Stimulated activated CD4-positive, alpha-beta T cell treated with anti-CD3 and anti-CD28 coated beads, Interleukin-15, amount 100 ng/mL, for 1 hour (primary cell): ENCODE measurements around the gene HMOX1.

Experiments
- DNase-seq, 2 donors: peaks; one replicate each; pipeline ENCODE4 v3.0.0-alpha.2; 2020; ENCODE audit warnings: low read depth in 1 of 2, low spot score in 1 of 2

The HMOX1 gene

GRCh38 chr22:35380537-35381423, at the start of gene HMOX1:
HMOX1 (plus strand) TSS chr22:35381096; CDS start chr22:35381174, 78 bp downstream.
- DNase-seq = peak in 1 of 2 donors; percentile 20

GRCh38 chr22:35332278-35332677, 48.6 kb upstream of the HMOX1 start:
- DNase-seq = no peak

DNA sequence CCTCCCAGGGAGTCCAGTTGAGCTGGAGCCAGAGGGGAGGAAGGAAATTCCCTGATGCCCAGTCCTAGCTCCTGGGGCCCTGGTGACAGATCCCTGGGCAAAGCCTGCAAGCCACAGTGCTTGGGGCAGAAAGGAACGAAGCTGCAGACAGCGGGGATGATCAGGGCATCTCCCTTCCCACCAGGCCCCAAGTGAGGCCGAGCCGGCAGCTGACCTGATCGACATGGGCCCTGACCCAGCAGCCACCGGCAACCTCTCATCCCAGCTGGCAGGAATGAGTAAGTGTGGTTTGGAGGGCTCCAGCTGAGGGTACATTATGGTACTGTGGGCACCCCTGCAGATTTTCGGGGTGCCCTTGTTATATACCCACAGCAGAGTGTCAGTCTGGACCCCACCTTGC, 47.7 kb upstream of the HMOX1 start:
- DNase-seq = no peak

GRCh38 chr22:35334004-35334403, 46.9 kb upstream of the HMOX1 start:
- no peak for DNase-seq

- no peak for DNase-seq
These were observed 45.4 kb upstream of the HMOX1 start for GRCh38 chr22:35335468-35335867.

- no peak for DNase-seq
These were observed 44.7 kb upstream of the HMOX1 start for GRCh38 chr22:35335936-35336781.

DNA sequence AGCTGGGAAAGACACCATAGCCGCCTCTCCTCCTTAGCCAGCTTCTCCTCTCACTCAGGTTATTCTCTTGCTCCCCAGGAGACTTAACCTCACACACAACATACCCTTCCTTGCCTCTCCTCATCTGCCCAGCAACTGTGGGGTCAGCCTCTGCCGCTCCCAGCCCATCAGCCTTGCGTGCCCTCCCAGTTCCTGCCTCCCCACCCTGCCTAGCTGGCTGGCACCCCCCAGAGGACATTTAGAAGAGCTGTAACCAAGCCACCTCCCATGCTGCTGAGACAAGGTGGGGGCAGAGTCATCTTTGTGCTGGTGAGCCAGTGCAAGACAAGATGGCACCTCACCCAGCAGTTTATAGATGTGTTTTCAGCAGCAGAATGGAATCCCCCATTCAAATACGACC, 43.0 kb upstream of the HMOX1 start:
- DNase-seq = no peak

DNA sequence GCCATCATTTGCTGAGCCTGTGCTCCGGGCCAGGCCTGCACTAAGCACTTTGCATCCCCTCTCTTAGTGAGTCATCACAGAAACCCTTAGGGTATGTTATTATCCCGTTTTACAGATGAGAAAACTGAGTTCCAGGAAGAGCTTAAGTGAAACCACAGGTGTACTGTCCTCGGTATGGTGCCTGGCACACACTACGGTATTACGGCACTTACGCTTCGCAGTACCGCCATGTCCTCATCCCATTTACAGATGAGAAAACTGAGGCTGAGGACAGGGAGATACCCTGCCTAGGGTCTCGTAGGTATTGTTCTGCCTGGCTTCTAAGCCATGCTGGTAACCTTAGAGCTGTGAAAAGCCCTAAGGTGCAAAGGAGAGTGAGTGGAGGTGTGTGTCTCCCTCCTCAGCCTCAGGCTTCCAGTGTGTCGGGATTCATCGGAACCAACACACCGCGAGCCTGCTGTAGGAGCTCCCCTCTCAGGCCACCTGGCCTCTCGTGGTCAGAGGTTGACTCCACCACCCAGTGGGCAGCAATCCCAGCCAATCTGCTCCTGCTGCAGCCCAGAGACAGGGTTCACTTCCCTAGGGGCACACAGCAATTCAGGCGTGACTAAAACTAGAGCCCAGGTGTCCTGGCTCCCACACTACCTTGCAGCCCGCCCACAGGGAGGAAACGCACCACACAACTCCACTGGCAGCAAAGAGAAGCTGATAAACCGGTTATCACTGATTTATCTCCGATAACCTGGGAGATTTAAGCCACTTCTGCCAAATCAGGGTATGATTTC, 39.6 kb upstream of the HMOX1 start:
- DNase-seq = no peak

DNA sequence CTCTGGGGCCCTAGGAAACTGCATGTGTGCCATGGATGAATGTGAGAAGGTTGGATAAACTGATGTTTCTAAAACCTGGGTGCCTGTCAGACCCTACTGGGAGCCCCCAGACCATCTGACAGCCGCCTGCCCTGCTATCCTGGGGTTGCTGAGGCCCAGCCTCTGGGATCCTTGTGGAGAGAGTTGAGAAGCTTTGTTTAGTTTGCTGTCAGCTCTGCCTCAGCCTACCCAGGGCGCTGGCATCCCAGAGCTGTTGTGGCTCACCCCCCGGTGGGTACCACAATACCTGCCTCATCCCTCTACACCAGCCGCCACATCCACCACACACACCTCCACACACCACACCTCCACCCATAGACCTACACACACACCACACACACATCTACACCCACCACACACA, 38.5 kb upstream of the HMOX1 start:
- DNase-seq = no peak

DNA sequence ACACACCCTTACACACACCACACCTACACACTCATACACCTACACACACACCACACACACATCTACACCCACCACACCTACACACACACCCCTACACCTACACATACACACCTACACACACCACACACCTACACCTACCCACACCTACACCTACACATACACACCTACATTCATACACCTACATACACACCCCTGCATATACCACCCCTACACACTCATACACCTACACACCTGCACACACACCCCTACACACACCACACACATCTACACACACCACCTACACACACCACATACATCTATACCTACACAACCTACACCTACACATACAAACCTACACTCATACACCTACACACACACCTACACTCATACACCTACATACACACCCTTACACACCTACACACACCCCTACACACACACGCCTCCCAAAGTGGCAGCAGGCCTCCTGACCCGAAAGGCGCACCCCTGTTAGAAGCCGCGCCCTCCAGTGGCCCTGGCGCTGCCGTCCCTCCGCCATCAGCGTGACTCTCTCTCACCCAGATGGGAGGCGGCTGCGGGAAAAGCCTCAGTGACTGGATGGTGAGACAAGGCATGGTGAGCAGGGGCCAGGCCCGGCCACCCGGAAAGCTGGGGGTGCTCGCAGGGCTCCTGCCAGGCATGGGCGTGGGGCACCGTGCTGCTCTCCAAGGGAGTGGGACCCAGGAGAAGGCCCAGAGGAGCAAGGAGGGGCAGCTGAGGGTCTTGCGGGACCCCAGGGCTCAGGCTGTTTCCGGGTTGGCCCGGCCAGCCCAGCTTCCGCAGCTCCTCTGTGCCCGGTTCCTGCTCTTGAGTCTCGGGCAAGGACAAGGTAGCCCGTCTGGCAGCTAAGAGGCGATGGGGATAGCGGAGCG, 37.0 kb upstream of the HMOX1 start:
- DNase-seq = no peak

- no peak for DNase-seq
These were observed 35.8 kb upstream of the HMOX1 start for GRCh38 chr22:35344956-35345690.

DNA sequence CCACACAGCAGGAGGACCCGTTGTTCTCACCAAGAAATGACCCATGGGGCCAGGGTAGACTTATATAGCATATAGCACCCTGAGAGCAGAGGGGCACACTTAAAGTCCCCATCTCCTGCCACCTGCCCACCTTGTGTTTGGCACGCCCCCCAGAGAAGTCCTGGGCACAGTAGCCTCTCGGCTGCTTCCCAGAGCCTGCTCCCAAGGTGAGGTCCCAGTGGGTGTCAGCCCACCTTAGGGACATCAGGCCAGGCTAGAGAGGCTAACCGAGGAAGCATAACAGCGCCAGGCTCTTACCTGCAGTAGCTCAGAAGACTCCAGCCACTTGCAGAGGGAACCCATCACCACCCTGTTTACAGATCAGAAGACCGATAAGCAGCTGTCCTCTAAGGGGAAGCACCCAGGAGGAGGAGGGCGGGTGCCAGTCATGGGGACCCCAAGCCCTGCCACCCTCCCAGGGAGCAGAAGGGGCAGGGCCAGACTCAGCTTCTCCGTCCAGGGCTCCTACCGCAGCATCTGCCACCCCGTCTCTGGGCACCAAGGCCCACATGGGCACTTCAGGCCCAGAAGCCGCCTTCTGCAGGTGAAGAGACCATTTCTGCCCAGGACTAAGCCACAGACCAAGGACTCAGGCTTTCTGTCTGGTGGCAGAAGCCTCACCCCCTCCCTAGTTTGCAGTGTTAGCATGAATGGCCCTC, 34.9 kb upstream of the HMOX1 start:
- no peak for DNase-seq

GRCh38 chr22:35346596-35347220, 34.2 kb upstream of the HMOX1 start:
- DNase-seq = no peak

GRCh38 chr22:35347462-35347861, 33.4 kb upstream of the HMOX1 start:
- DNase-seq = no peak

DNA sequence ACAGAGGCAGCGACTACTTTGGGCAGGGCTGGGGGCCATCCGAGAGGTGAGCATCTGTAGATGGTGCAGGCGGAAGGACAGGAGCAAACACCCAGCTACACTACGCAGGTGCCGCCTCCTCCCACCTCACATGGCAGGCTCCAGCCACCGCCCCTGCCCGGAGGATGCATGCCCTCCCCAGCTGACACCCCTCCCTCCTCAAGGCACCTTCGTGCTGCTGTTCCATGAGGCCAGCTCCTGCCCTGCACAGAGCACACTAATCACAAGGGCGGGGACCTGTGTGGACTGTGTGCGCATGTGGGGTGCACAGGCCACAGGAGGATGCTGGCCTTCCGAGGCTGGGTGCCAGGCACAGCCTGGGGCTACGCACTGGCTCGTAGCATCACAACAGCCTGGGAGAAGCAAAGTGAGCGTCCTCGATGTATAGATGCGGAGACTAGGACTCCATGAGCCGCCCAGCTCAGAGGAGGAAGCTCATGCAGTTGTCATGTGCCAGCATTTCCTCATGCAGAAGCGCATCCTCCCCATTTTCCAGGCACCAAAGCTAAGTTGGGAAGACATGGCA, 32.8 kb upstream of the HMOX1 start:
- no peak for DNase-seq

DNA sequence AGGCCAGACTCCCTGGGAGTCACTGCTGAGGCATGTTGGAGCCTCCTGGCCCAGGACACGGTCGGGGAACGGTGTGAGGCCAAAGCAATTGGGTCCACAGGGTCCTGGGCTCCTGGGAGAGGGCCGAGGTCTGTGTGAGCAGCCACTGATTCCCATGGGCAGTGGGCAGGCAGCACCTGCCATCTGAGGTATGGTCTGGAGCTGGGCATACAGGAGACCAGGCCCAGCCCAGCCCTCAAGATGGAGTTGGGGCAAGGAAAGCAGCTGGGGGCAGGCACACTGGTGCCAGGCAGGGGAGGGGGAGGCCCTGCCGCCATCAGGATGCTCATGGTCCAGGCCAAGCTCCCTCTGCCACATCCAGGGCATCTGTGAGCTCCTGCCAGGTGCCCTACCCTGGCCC, 32.2 kb upstream of the HMOX1 start:
- no peak for DNase-seq

DNA sequence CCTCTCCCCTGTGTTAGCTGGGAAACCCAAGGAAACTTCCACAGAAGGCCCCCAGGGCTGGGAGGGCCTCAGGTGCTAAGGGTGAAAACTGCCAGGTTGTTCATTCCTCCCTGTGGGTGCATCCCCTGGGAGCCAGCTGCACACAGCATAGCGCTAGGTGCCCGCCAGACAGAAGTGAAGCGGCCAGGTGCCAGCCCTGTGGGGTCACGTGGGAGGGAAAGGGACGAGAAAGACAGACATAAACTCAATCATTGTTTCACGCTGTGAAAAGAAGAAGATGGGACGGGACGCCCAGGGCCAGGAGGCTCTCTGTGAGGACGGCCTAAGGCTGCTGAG, 31.6 kb upstream of the HMOX1 start:
- no peak for DNase-seq

DNA sequence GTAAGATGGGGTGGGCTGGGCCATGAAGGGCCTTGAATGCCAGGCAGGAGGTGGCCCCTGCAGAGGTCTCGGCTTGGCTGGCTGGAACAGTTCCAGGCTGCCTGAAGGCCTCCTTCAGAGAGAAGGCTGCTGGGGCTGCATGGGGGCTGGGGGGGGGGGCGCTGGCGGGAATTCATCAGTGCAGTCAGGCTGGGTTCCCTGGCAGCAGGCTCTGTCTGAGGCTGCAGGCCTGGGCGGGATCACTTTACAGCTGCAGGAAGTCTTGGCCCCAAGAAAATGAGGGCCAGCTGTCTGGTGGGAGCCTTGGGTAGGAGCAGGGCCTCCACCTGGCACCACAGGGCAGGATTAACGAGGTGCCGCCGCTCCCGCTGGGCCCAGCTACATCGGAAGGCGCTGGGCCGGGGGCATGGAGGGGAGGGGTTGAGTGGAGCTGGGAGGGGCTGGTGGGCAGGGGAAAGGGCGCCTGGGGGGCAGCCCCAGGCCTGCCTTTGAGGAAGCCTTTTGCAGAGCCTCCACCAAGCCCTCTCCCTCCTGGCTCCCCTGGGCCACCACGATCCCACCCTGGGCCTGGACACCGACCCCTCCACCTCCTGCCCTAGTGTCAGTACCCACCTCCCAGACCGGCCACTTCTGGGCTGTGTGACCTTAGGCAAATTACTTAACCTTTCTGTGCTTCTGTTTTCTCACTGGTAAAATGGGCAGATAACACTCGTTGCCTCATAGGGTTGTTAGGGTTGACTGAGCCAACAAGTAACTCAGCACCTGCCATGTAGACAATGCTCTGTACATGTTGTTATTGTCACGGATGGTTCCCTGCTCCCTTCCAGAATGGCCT, 31.0 kb upstream of the HMOX1 start:
- no peak for DNase-seq
